Right cardiac atrium (tissue), 5 donors: Measurements from ENCODE around the gene CD164L2. TPM values are rescaled to one million over a fixed set of nuclear protein-coding genes. Genes with fewer than 3 reads are reported as not detected.

ENCODE experiments used
- ATAC-seq, 2 donors: fragments of 200-7000 bp; cut with Tn5 transposase; one replicate each; pipeline versions ENCODE4 v1.8.0 to v1.9.1; 2020; ENCODE audit warnings: moderate library complexity in 2 of 2, mild to moderate bottlenecking in 1 of 2
- DNase-seq, 3 donors: peaks; one replicate each; pipeline ENCODE4 v3.0.0-alpha.2; 2020
- H3K27ac ChIP-seq: one replicate; pipeline ENCODE4 v1.5.1; 2013; ENCODE audit warnings: mild to moderate bottlenecking, low read length, control low read depth, moderate library complexity
- H3K27me3 ChIP-seq: one replicate; pipeline ENCODE4 v1.6.1; 2013; ENCODE audit not compliant: control insufficient read depth, insufficient read depth
- H3K4me1 ChIP-seq: one replicate; pipeline ENCODE4 v1.6.1; 2013; ENCODE audit warnings: low read length; ENCODE audit not compliant: control insufficient read depth, insufficient read depth
- H3K4me3 ChIP-seq: one replicate; pipeline ENCODE4 v1.5.1; 2013; ENCODE audit warnings: low read length, control low read depth
- H3K9me3 ChIP-seq: one replicate; pipeline ENCODE4 v1.6.1; 2013; ENCODE audit warnings: low read length; ENCODE audit not compliant: control insufficient read depth
- WGBS: extraction: QIAGEN DNeasy Blood & Tissue Kit; methylation state at CpG from one replicate; pipeline ENCODE4 v1.1.7; 2013; 5-methylcytosine and 5-hydroxymethylcytosine counted together
- intact Hi-C, 4 donors: fragments of 100-400 bp; cut with DNase I; formaldehyde crosslinking; loops; one replicate each; pipeline versions ENCODE4 v1.11.0 to v1.14.0; 2022 to 2023
- polyA plus RNA-seq: library from polyadenylated mRNA; stranded (reverse); fragments of 200-250 nt; gene quantifications from one replicate; pipeline ENCODE4 v1.2.3, GENCODE V29; 2013
- total RNA-seq, 4 donors: library from RNA; stranded (reverse); fragmentation: NEBNext Ultra II Directional; extraction: Animal tissue kit (Norgen Biotek cat#: 25700); gene quantifications; one replicate each; pipeline ENCODE4 v1.2.1, GENCODE V29; 2021
- donor health status: healthy with polysubstance abuse.
- donor health status: DM: no; HTN: yes; CAD: no.
- donor health status: DM: no; HTN: no; CAD: no.
- donor health status: DM: no; HTN: yes; CAD: no; lungs with severe emphysema.
- donor health status: DM: yes; HTN: yes; CAD: no.

Gene CD164L2
- total and polyA plus RNA-seq, 5 donors = not detected

GRCh38 chr1:27397110-27397509 lies 14.0 kb upstream of the CD164L2 start:
- peaks cover 11% of the 10 kb centered on the region for H3K4me1 ChIP-seq
- intact Hi-C loops = loop anchor here in 1 of 4 donors (10.0 kb wide), 1 partner anchor 268 kb away; no protein-coding TSS in a partner anchor
- no peak for ATAC-seq
- WGBS = 63% methylated on average over 3 of the region's 3 CpGs
- H3K4me3 ChIP-seq = no peak overlapping the region
- peak in 1 of 3 donors; percentile 61 for DNase-seq
- H3K27me3 ChIP-seq = no peaks in the 10 kb centered on the region
- no peaks in the 10 kb centered on the region for H3K9me3 ChIP-seq
- H3K27ac ChIP-seq = no peak overlapping the region

DNA sequence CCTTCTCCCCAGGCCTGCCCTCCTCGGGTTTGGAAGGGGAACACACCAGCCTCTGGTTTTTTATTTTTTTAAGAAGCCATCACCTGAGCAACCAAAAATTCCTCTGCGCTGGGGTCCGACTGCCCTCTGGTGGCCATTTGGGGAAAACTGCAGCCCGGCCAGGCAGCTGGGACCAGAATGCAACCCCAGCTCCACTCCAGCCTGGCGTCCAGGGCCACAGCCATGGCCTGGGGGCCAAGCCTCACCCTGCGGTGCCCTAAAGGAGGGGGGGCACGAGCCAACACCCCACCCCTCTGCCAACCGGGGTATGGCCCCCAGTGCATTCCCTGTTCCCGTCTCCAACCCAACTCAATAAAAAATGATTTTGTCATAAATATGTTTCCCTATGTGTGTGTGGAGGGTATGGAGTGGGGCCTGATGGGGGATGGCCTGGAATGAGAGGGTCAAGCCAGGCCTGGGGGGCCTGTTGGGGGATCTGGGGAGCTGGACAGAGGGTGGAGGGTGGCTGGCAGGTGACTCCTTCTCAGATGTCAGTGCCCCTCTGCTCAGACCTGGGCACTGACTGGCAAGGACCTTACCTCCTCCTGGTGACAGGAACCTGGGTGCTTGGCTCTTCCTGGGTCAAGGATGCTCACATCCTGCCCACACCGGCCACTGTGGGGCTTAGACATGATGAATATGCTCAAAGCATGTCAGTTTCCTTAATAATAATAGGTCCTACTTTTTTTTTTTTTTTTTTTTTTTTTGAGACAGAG lies 12.5 kb upstream of the CD164L2 start:
- Histone ChIP-seq H3K4me3 (no peak overlapping the region), H3K27me3 (no peaks in the 10 kb centered on the region), H3K4me1 (peaks cover 18% of the 10 kb centered on the region), H3K9me3 (no peaks in the 10 kb centered on the region), H3K27ac (peak overlapping the region; percentile 6)
- ATAC-seq (peak; percentile 8 to 12), DNase-seq (peak; percentile 64 to 91 (median 87))
- 8% methylated on average over 10 of the region's 10 CpGs for WGBS
- intact Hi-C loops = loop anchor here in 3 of 4 donors (2.0 to 10.0 kb wide), 3 partner anchors 95 to 269 kb away; no protein-coding TSS in a partner anchor

- 84% methylated on average over 1 of the region's 1 CpG for WGBS
- DNase-seq = no peak
- Histone ChIP-seq H3K9me3 (no peaks in the 10 kb centered on the region), H3K27me3 (no peaks in the 10 kb centered on the region), H3K4me1 (peaks cover 17% of the 10 kb centered on the region), H3K4me3 (no peak overlapping the region), H3K27ac (no peak overlapping the region)
- ATAC-seq = no peak
- intact Hi-C loops = loop anchor here (2.0 to 10.0 kb wide), 5 partner anchors 38 to 270 kb away; no protein-coding TSS in a partner anchor
These were observed 11.8 kb upstream of the CD164L2 start for GRCh38 chr1:27394925-27395324.

- H3K4me3 ChIP-seq = no peak overlapping the region
- WGBS = 97% methylated on average over 9 of the region's 9 CpGs
- intact Hi-C loops = loop anchor here (2.0 to 10.0 kb wide), 5 partner anchors 37 to 271 kb away; no protein-coding TSS in a partner anchor
- H3K4me1 ChIP-seq = peaks cover 12% of the 10 kb centered on the region
- H3K27me3 ChIP-seq = no peaks in the 10 kb centered on the region
- H3K27ac ChIP-seq = no peak overlapping the region
- no peak for DNase-seq
- ATAC-seq = no peak
- H3K9me3 ChIP-seq = no peaks in the 10 kb centered on the region
These were observed 11.1 kb upstream of the CD164L2 start for GRCh38 chr1:27394282-27394658.

DNA sequence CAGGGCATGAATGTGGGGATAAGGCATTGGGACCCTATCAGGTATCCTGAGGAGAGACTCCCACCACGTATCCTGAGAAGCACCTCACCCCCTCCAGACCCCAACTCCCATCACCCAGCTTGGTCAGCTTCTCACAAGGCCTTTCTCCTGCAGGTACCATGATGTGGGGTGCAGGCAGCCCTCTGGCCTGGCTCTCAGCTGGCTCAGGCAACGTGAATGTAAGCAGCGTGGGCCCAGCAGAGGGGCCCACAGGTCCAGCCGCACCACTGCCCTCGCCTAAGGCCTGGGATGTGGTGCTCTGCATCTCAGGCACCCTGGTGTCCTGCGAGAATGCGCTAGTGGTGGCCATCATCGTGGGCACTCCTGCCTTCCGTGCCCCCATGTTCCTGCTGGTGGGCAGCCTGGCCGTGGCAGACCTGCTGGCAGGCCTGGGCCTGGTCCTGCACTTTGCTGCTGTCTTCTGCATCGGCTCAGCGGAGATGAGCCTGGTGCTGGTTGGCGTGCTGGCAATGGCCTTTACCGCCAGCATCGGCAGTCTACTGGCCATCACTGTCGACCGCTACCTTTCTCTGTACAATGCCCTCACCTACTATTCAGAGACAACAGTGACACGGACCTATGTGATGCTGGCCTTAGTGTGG lies 10.6 kb upstream of the CD164L2 start:
- DNase-seq (peak in 1 of 3 donors; percentile 52), ATAC-seq (no peak)
- 95% methylated on average over 18 of the region's 18 CpGs for WGBS
- Histone ChIP-seq H3K4me1 (peaks cover 9% of the 10 kb centered on the region), H3K27me3 (no peaks in the 10 kb centered on the region), H3K9me3 (no peaks in the 10 kb centered on the region), H3K27ac (no peak overlapping the region), H3K4me3 (no peak overlapping the region)
- intact Hi-C loops = loop anchor here (2.0 to 10.0 kb wide), 5 partner anchors 36 to 271 kb away; no protein-coding TSS in a partner anchor

- ATAC-seq = no peak
- intact Hi-C loops = loop anchor here in 2 of 4 donors (5.0 to 10.0 kb wide), 3 partner anchors 36 to 272 kb away; no protein-coding TSS in a partner anchor
- no peaks in the 10 kb centered on the region for H3K27me3 ChIP-seq
- no peaks in the 10 kb centered on the region for H3K9me3 ChIP-seq
- peak overlapping the region; percentile 1 for H3K27ac ChIP-seq
- peaks cover 9% of the 10 kb centered on the region for H3K4me1 ChIP-seq
- DNase-seq = peak in 1 of 3 donors; percentile 58
- 34% methylated on average over 30 of the region's 30 CpGs for WGBS
- peak overlapping the region; percentile 39 for H3K4me3 ChIP-seq
These were observed 9.9 kb upstream of the CD164L2 start for GRCh38 chr1:27392778-27393635.

- H3K27me3 ChIP-seq = no peaks in the 10 kb centered on the region
- no peaks in the 10 kb centered on the region for H3K9me3 ChIP-seq
- peak within 1 kb of the TSS; percentile 77 for H3K27ac ChIP-seq
- H3K4me3 ChIP-seq = peak within 1 kb of the TSS; percentile 39
- WGBS = under 1% methylated on average over 69 of the region's 69 CpGs
- ATAC-seq = peak; percentile 91
- DNase-seq = peak; percentile 95 to 98 (median 97)
- intact Hi-C loops = loop anchor here in 2 of 4 donors (5.0 to 10.0 kb wide), 3 partner anchors 35 to 273 kb away; no protein-coding TSS in a partner anchor
- peaks cover 9% of the 10 kb centered on the region for H3K4me1 ChIP-seq
These were observed 9.1 kb upstream of the CD164L2 start, which contains the start of gene GPR3 for GRCh38 chr1:27392096-27392777. Gene GPR3, plus strand, starts transcription at chr1:27392622. Its CDS starts 1,177 bp downstream, at chr1:27393799.

DNA sequence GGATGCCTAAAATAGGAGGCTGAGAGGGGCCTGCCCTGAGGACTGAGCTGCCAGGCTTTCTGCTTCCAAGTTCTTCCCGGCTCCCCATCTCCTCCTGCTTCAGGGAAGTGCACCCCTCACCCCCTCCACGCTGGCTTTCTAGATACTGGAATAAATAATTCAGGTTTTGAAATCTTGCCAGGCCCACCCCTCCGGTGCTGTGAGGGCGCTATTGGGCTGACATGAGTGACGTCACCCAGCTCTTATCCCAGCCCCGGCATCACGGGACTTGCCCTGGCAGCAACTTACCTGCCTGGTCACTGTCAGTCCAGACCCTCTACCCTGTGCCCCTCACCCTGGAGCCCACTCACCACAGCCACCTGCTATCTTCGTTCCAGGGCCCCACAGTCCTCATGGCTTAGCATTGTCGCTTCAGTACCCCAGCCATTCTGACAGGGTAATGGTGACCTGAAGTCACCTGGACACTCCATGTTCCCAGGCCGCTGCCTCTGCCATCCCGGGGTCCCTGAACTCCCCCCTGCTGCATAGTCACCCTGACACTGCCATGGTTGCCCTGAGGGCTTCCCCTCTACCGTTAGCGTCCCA lies 8.5 kb upstream of the CD164L2 start:
- H3K4me1 ChIP-seq = peaks cover 9% of the 10 kb centered on the region
- DNase-seq (peak; percentile 72 to 83 (median 82)), ATAC-seq (peak; percentile 59 to 66)
- peak overlapping the region; percentile 77 for H3K27ac ChIP-seq
- H3K27me3 ChIP-seq = no peaks in the 10 kb centered on the region
- intact Hi-C loops = loop anchor here in 2 of 4 donors (5.0 to 10.0 kb wide), 3 partner anchors 34 to 273 kb away; no protein-coding TSS in a partner anchor
- no peaks in the 10 kb centered on the region for H3K9me3 ChIP-seq
- 9% methylated on average over 13 of the region's 13 CpGs for WGBS
- H3K4me3 ChIP-seq = no peak overlapping the region

DNA sequence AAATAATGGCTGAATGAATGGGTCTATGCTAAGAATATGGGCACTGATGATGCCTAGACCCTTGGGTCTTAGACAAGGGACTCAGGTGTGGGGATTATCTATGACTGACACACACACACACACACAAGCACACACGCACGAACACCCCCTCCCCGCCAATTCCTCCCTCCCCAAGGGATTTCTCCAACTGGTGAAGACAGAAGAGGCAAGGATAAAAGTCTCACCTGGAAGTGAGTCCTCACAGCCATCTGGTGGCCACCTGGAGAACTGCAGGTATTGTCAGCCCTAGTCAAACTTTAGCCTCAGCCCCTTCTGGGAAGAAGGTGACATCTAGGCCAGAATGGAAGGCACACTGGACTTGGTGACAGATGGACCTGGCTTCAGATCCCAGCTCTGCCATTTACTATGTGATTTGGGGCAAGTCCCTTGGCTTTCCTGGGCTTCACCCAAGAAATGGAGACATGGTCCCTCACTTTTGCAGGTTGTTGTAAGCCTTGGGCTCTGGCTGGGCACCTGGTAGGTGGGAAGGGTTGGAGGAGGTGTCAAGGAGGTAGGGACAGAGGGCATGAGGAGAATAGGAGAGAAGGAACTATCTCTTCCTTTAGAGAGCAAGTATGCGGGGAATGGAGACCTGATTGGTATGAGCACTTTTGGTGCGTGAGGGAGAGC lies 5.3 kb upstream of the CD164L2 start:
- Histone ChIP-seq H3K9me3 (no peaks in the 10 kb centered on the region), H3K4me1 (peaks cover 9% of the 10 kb centered on the region), H3K4me3 (no peak overlapping the region), H3K27me3 (no peaks in the 10 kb centered on the region), H3K27ac (no peak overlapping the region)
- 43% methylated on average over 5 of the region's 5 CpGs for WGBS
- ATAC-seq (no peak), DNase-seq (peak; percentile 54 to 86 (median 78))
- intact Hi-C loops = loop anchor here in 1 of 4 donors (2.0 kb wide), 1 partner anchor 88 kb away; no protein-coding TSS in a partner anchor
